Measurements from ENCODE around the gene MTERF1. TPM values are rescaled to one million over a fixed set of nuclear protein-coding genes. Genes with fewer than 3 reads are reported as not detected.

Gene MTERF1
- 11.9 and 14.6 TPM in 2 replicates for total RNA-seq
- long read RNA-seq, transcript MTERF1-204 (2 exons, 720 nt): minor isoform, 9 of 55 reads
- long read RNA-seq, transcript MTERF1-201 (3 exons, 1,997 nt): major isoform, 37 of 55 reads
- long read RNA-seq, partial matches to known transcripts: 1 of 55 reads
- long read RNA-seq, other reads (novel, unspliced or antisense): 6 of 55 reads

GRCh38 chr7:91880413-91881241 lies at the start of gene MTERF1:
TSS of gene MTERF1 (minus strand) at chr7:91880702. CDS start at chr7:91880083, 619 bp downstream.
- H3K36me3 Mint-ChIP-seq (ENCODE audit: low read depth): peaks cover 7% of the 10 kb centered on the region
- no peaks in the 10 kb centered on the region for H3K27me3 Mint-ChIP-seq (ENCODE audit: low read depth)
- DNase-seq (ENCODE audit: low read depth, low spot score): peak; percentile 94

GRCh38 chr7:91929463-91929862 lies 49.0 kb upstream of the MTERF1 start:
- no peak overlapping the region for H3K4me3 Mint-ChIP-seq
- no peaks in the 10 kb centered on the region for H3K4me1 Mint-ChIP-seq
- H3K36me3 Mint-ChIP-seq (ENCODE audit: low read depth): no peaks in the 10 kb centered on the region
- TF ChIP-seq CTCF (conservative IDR thresholded peaks at IDR 0.05): no peak
- no peak overlapping the region for H3K27ac Mint-ChIP-seq (ENCODE audit: unreplicated experiment)
- peaks cover 17% of the 10 kb centered on the region for H3K27me3 Mint-ChIP-seq (ENCODE audit: low read depth)
- DNase-seq (ENCODE audit: low read depth, low spot score): no peak
- H3K9me3 Mint-ChIP-seq: no peaks in the 10 kb centered on the region

More at GRCh38 chr7:91880413-91881241, at the start of gene MTERF1:
- Mint-ChIP-seq H3K27ac (ENCODE audit: unreplicated experiment) (peak within 1 kb of the TSS; percentile 95), H3K9me3 (no peaks in the 10 kb centered on the region), H3K4me1 (peaks cover 21% of the 10 kb centered on the region), H3K4me3 (peak within 1 kb of the TSS; percentile 92)
- TF ChIP-seq CTCF (conservative IDR thresholded peaks at IDR 0.05): peak; percentile 96

- no peak overlapping the region for H3K27ac Mint-ChIP-seq (ENCODE audit: unreplicated experiment)
Measured at GRCh38 chr7:91927912-91928311, 47.4 kb upstream of the MTERF1 start.

GRCh38 chr7:91922857-91923256 lies 42.4 kb upstream of the MTERF1 start:
- Mint-ChIP-seq H3K4me3 (no peak overlapping the region), H3K4me1 (no peaks in the 10 kb centered on the region), H3K27me3 (ENCODE audit: low read depth) (peaks cover 16% of the 10 kb centered on the region), H3K27ac (ENCODE audit: unreplicated experiment) (no peak overlapping the region), H3K9me3 (no peaks in the 10 kb centered on the region), H3K36me3 (ENCODE audit: low read depth) (no peaks in the 10 kb centered on the region)
- DNase-seq (ENCODE audit: low read depth, low spot score): no peak
- TF ChIP-seq CTCF (conservative IDR thresholded peaks at IDR 0.05): no peak

More at GRCh38 chr7:91927912-91928311, 47.4 kb upstream of the MTERF1 start:
- Mint-ChIP-seq H3K4me1 (no peaks in the 10 kb centered on the region), H3K4me3 (no peak overlapping the region), H3K9me3 (no peaks in the 10 kb centered on the region), H3K36me3 (ENCODE audit: low read depth) (no peaks in the 10 kb centered on the region), H3K27me3 (ENCODE audit: low read depth) (peaks cover 20% of the 10 kb centered on the region)
- no peak for TF ChIP-seq CTCF (conservative IDR thresholded peaks at IDR 0.05)
- no peak for DNase-seq (ENCODE audit: low read depth, low spot score)

GRCh38 chr7:91918356-91918755 lies 37.9 kb upstream of the MTERF1 start:
- H3K27ac Mint-ChIP-seq (ENCODE audit: unreplicated experiment): no peak overlapping the region
- H3K4me1 Mint-ChIP-seq: no peaks in the 10 kb centered on the region
- no peaks in the 10 kb centered on the region for H3K27me3 Mint-ChIP-seq (ENCODE audit: low read depth)
- no peak for TF ChIP-seq CTCF (conservative IDR thresholded peaks at IDR 0.05)
- DNase-seq (ENCODE audit: low read depth, low spot score): no peak
- no peak overlapping the region for H3K4me3 Mint-ChIP-seq
- no peaks in the 10 kb centered on the region for H3K36me3 Mint-ChIP-seq (ENCODE audit: low read depth)
- no peaks in the 10 kb centered on the region for H3K9me3 Mint-ChIP-seq

Measured in neural crest cell (in vitro differentiated cells).